K562 (cell line): ENCODE data around the gene BFSP1. TPM values are rescaled to one million over a fixed set of nuclear protein-coding genes. Genes with fewer than 3 reads are reported as not detected.

Source experiments
- ARHGAP35 ChIP-seq: fragments of 450-650 bp; IDR thresholded peaks from 2 replicates; pipeline ENCODE4 v1.6.1; 2018; ENCODE audit not compliant: partially characterized antibody
- C11orf30 ChIP-seq: fragments of 450-650 bp; IDR thresholded peaks from 2 replicates; pipeline ENCODE4 v1.6.1; 2016; ENCODE audit warnings: low read depth, mild to moderate bottlenecking
- CBX3 ChIP-seq, 2 experiments: IDR thresholded peaks; 1 replicate in 1 of 2; 2 replicates in 1 of 2; pipeline ENCODE4 v1.6.1; 2012; ENCODE audit warnings: inconsistent platforms in 2 of 2, low read length in 2 of 2, borderline replicate concordance in 1 of 2, control low read depth in 1 of 2
- HMGN3 ChIP-seq: IDR thresholded peaks from 2 replicates; pipeline ENCODE4 v1.6.1; 2011; ENCODE audit warnings: borderline replicate concordance, low read depth, mild to moderate bottlenecking, mixed read lengths, low read length; ENCODE audit not compliant: insufficient read length; ENCODE audit errors: extremely low read depth
- HNRNPUL1 ChIP-seq: fragments of 200-400 bp; formaldehyde crosslinking; IDR thresholded peaks from 2 replicates; pipeline ENCODE4 v1.6.1; 2017; ENCODE audit warnings: low read length
- ID3 ChIP-seq, 2 experiments: fragments of 250-450 bp in 1 of 2; fragments of 450-650 bp in 1 of 2; sonication (Bioruptor Pico) in 1 of 2; IDR thresholded peaks; 2 replicates each; pipeline versions ENCODE4 v1.6.1 to v1.8.0; 2016 to 2021; ENCODE audit warnings: mild to moderate bottlenecking in 2 of 2, moderate library complexity in 2 of 2, missing compliant biosample characterization in 1 of 2, missing genetic modification characterization in 1 of 2
- ILK ChIP-seq: fragments of 450-650 bp; IDR thresholded peaks from 2 replicates; pipeline ENCODE4 v1.6.1; 2016; ENCODE audit warnings: missing genetic modification characterization, low read depth, mild to moderate bottlenecking, missing compliant biosample characterization, moderate library complexity, borderline replicate concordance
- L3MBTL2 ChIP-seq: fragments of 450-650 bp; IDR thresholded peaks from 2 replicates; pipeline ENCODE4 v1.6.1; 2016; ENCODE audit warnings: mild to moderate bottlenecking, moderate library complexity
- MYBL2 ChIP-seq, 2 experiments: fragments of 450-650 bp in 1 of 2; sonication (generic) in 1 of 2; formaldehyde crosslinking in 1 of 2; IDR thresholded peaks; 2 replicates each; pipeline versions ENCODE4 v1.6.1 to v1.8.1; 2017 to 2022; ENCODE audit warnings: borderline replicate concordance in 1 of 2, inconsistent platforms in 1 of 2, low read depth in 1 of 2, mild to moderate bottlenecking in 1 of 2, missing genetic modification reagents in 1 of 2, moderate library complexity in 1 of 2
- NCOA2 ChIP-seq, 2 experiments: fragments of 450-650 bp; IDR thresholded peaks; 2 replicates each; pipeline ENCODE4 v1.6.1; 2018; ENCODE audit warnings: mild to moderate bottlenecking in 2 of 2, moderate library complexity in 1 of 2; ENCODE audit not compliant: partially characterized antibody in 2 of 2
- NR2C1 ChIP-seq, 2 experiments: fragments of 450-650 bp; IDR thresholded peaks; 2 replicates each; pipeline ENCODE4 v1.6.1; 2017; ENCODE audit warnings: mild to moderate bottlenecking in 2 of 2, antibody characterized with exemption in 1 of 2, inconsistent platforms in 1 of 2, missing compliant biosample characterization in 1 of 2, missing genetic modification characterization in 1 of 2
- SMARCA4 ChIP-seq: fragments of 450-650 bp; IDR thresholded peaks from 2 replicates; pipeline ENCODE4 v1.6.1; 2016
- ZBTB8A ChIP-seq: fragments of 450-650 bp; IDR thresholded peaks from 2 replicates; pipeline ENCODE4 v1.6.1; 2018; ENCODE audit warnings: mild to moderate bottlenecking, moderate library complexity; ENCODE audit not compliant: partially characterized antibody
- ZMIZ1 ChIP-seq, 2 experiments: fragments of 150-350 bp in 1 of 2; IDR thresholded peaks; 2 replicates each; pipeline ENCODE4 v1.6.1; 2012 to 2016; ENCODE audit warnings: low read depth in 2 of 2, low read length in 2 of 2, mild to moderate bottlenecking in 1 of 2, moderate library complexity in 1 of 2
- ZNF174 ChIP-seq: fragments of 250-450 bp; sonication (Bioruptor Pico); IDR thresholded peaks from 2 replicates; pipeline ENCODE4 v1.4.0; 2020; ENCODE audit warnings: mild to moderate bottlenecking
- ZNF395 ChIP-seq: fragments of 200-800 bp; sonication (Bioruptor generic); IDR thresholded peaks from 2 replicates; pipeline ENCODE4 v1.6.1; 2017; ENCODE audit warnings: missing genetic modification characterization, missing compliant biosample characterization
- ZNF584 ChIP-seq: fragments of 200-800 bp; sonication (Bioruptor generic); IDR thresholded peaks from 2 replicates; pipeline ENCODE4 v1.6.1; 2016; ENCODE audit warnings: low read depth, mild to moderate bottlenecking, missing genetic modification characterization, missing compliant biosample characterization
- ZNF639 ChIP-seq, 2 experiments: fragments of 200-800 bp in 1 of 2; sonication (Bioruptor generic) in 1 of 2; sonication (generic) in 1 of 2; formaldehyde crosslinking in 1 of 2; IDR thresholded peaks in 1 of 2; conservative IDR thresholded peaks in 1 of 2; 2 replicates each; pipeline versions ENCODE4 v1.5.0 to v1.6.1; 2016 to 2020; ENCODE audit warnings: missing compliant biosample characterization in 1 of 2, missing genetic modification characterization in 1 of 2, missing genetic modification reagents in 1 of 2
- ZNF717 ChIP-seq: fragments of 250-450 bp; sonication (Bioruptor Pico); IDR thresholded peaks from 2 replicates; pipeline ENCODE4 v1.5.0; 2021
- polyA plus RNA-seq, 8 experiments: library from polyadenylated mRNA; depleted of rRNA in 4 of 8; stranded (reverse) in 5 of 8; unstranded in 3 of 8; fragments of >200 nt; fragmentation: Nextera tagmentation in 2 of 8; fragmentation: Illumina TruSeq in 1 of 8; extraction: Ambion mirVana in 2 of 8; extraction: Trizol in 1 of 8; gene quantifications; 2 replicates each; pipeline versions ENCODE4 v1.2.1 to v1.2.3, GENCODE V29; 2011 to 2014; ENCODE audit warnings: inconsistent platforms in 1 of 8, missing spikeins in 1 of 8
- total RNA-seq, 7 experiments: library from RNA; depleted of rRNA in 6 of 7; stranded (reverse); fragments of >200 nt in 6 of 7; fragmentation: Illumina TruSeq in 2 of 7; extraction: Trizol in 2 of 7; gene quantifications; 2 replicates each; pipeline versions ENCODE4 v1.2.1 to v1.2.3, GENCODE V29; 2011 to 2021; ENCODE audit warnings: low replicate concordance in 1 of 7

BFSP1 gene
- total and polyA plus RNA-seq, 9 of the 15 experiments (the other 6 are each of a cell fraction or from before 2014, with no cell fraction given) = 0.09 to 0.86 (median 0.40) TPM

GRCh38 chr20:17562804-17563305 lies 31.7 kb upstream of the BFSP1 start (continued):
- no peak for TF ChIP-seq ZNF174
- no peak for TF ChIP-seq HMGN3
- peak; percentile 50; the same call in 1 of the 2 replicates for TF ChIP-seq L3MBTL2
- TF ChIP-seq ID3 (CRISPR knock-in tag; IDR thresholded peaks at IDR 0.05) = no peak
- peak; percentile 64; the same call in 1 of the 2 replicates for TF ChIP-seq ID3 (tag; IDR thresholded peaks at IDR 0.05)
- no peak for TF ChIP-seq NCOA2 (IDR thresholded peaks at IDR 0.05; ENCODE audit: partially characterized antibody in 2 of 2)
- no peak for TF ChIP-seq ARHGAP35
- no peak for TF ChIP-seq ZBTB8A
- peak in 1 of 2 experiments; percentile 50; a peak in 1 of 4 replicates for TF ChIP-seq ZNF639 (CRISPR knock-in tag; conservative IDR thresholded peaks at IDR 0.05 in 1 of 2, IDR thresholded peaks at IDR 0.05 in 1 of 2)
- no peak for TF ChIP-seq ILK (tag)
- TF ChIP-seq ZNF584 = peak; percentile 40; the same call in 1 of the 2 replicates
- TF ChIP-seq ZNF717 = no peak
- no peak for TF ChIP-seq NR2C1 (IDR thresholded peaks at IDR 0.05)
- peak; percentile 45 for TF ChIP-seq NR2C1 (tag; IDR thresholded peaks at IDR 0.05)
- no peak for TF ChIP-seq ZMIZ1 (IDR thresholded peaks at IDR 0.05; ENCODE audit: low read depth in 2 of 2, low read length in 2 of 2)
- peak in 1 of 2 experiments; percentile 17; a peak in 1 of 3 replicates for TF ChIP-seq CBX3 (IDR thresholded peaks at IDR 0.05; ENCODE audit: borderline replicate concordance in 1 of 2, low read length in 2 of 2)
- TF ChIP-seq C11orf30 = peak; percentile 72
- TF ChIP-seq SMARCA4 = peak; percentile 14; the same call in 1 of the 2 replicates
- TF ChIP-seq ZNF395 = peak; percentile 63; the same call in 1 of the 2 replicates
- no peak for TF ChIP-seq HNRNPUL1
- no peak for TF ChIP-seq MYBL2 (IDR thresholded peaks at IDR 0.05; ENCODE audit: low read depth)
- no peak for TF ChIP-seq MYBL2 (CRISPR knock-in tag; IDR thresholded peaks at IDR 0.05; ENCODE audit: borderline replicate concordance)
